Measurements from ENCODE around the gene QKI.
A peak's percentile ranks its signal among the peaks of the same experiment; 100 is the strongest.

The QKI gene

GRCh38 chr6:163532526-163533078 lies 118.1 kb downstream of the QKI start:
- DNase-seq (ENCODE audit: low read depth in 2 of 2) = no peak

- DNase-seq (ENCODE audit: low read depth in 2 of 2) = no peak
Observed at GRCh38 chr6:163533443-163533842, 118.9 kb downstream of the QKI start.

- DNase-seq (ENCODE audit: low read depth in 2 of 2) = no peak
Observed at GRCh38 chr6:163536770-163537169, 122.3 kb downstream of the QKI start.

GRCh38 chr6:163538331-163538730 lies 123.8 kb downstream of the QKI start:
- DNase-seq (ENCODE audit: low read depth in 2 of 2) = no peak

- DNase-seq (ENCODE audit: low read depth in 2 of 2) = no peak
Observed at GRCh38 chr6:163539101-163539762, 124.7 kb downstream of the QKI start.

- DNase-seq (ENCODE audit: low read depth in 2 of 2) = no peak
Observed at GRCh38 chr6:163543321-163543720, 128.8 kb downstream of the QKI start.

- no peak for DNase-seq (ENCODE audit: low read depth in 2 of 2)
Observed at GRCh38 chr6:163545370-163545769, 130.9 kb downstream of the QKI start.

GRCh38 chr6:163547287-163547686 lies 132.8 kb downstream of the QKI start:
- no peak for DNase-seq (ENCODE audit: low read depth in 2 of 2)

- DNase-seq (ENCODE audit: low read depth in 2 of 2) = no peak
Observed at GRCh38 chr6:163548624-163549023, 134.1 kb downstream of the QKI start.

GRCh38 chr6:163554032-163554431 lies 139.5 kb downstream of the QKI start:
- no peak for DNase-seq (ENCODE audit: low read depth in 2 of 2)

- DNase-seq (ENCODE audit: low read depth in 2 of 2) = peak; percentile 27 to 43
Observed at GRCh38 chr6:163554663-163555062, 140.1 kb downstream of the QKI start.

GRCh38 chr6:163559661-163560060 lies 145.1 kb downstream of the QKI start:
- DNase-seq (ENCODE audit: low read depth in 2 of 2) = no peak

- DNase-seq (ENCODE audit: low read depth in 2 of 2) = no peak
Observed at GRCh38 chr6:163563318-163563717, 148.8 kb downstream of the QKI start.

GRCh38 chr6:163564534-163564933 lies 150.0 kb downstream of the QKI start:
- no peak for DNase-seq (ENCODE audit: low read depth in 2 of 2)

- no peak for DNase-seq (ENCODE audit: low read depth in 2 of 2)
Observed at GRCh38 chr6:163565140-163565539, 150.6 kb downstream of the QKI start.

GRCh38 chr6:163566056-163566455 lies 151.5 kb downstream of the QKI start:
- no peak for DNase-seq (ENCODE audit: low read depth in 2 of 2)

GRCh38 chr6:163568275-163568674 lies 153.8 kb downstream of the QKI start:
- DNase-seq (ENCODE audit: low read depth in 2 of 2) = no peak

GRCh38 chr6:163570579-163571231 lies 156.2 kb downstream of the QKI start:
- no peak for DNase-seq (ENCODE audit: low read depth in 2 of 2)

- no peak for DNase-seq (ENCODE audit: low read depth in 2 of 2)
Observed at GRCh38 chr6:163571730-163572129, 157.2 kb downstream of the QKI start.

GRCh38 chr6:163572612-163573011 lies 158.1 kb downstream of the QKI start:
- no peak for DNase-seq (ENCODE audit: low read depth in 2 of 2)

- no peak for DNase-seq (ENCODE audit: low read depth in 2 of 2)
Observed at GRCh38 chr6:163573503-163574179, 159.1 kb downstream of the QKI start.

GRCh38 chr6:163576114-163576513 lies 161.6 kb downstream of the QKI start:
- DNase-seq (ENCODE audit: low read depth in 2 of 2) = no peak

- no peak for DNase-seq (ENCODE audit: low read depth in 2 of 2)
Observed at GRCh38 chr6:163577404-163577803, 162.9 kb downstream of the QKI start.
